HG02642 (cell line): ENCODE results near the gene PYROXD2.

Source experiments
- ATAC-seq: cut with Tn5 transposase; IDR thresholded peaks from one replicate; pipeline ENCODE4 v1.9.1; 2021; ENCODE audit warnings: mild to moderate bottlenecking; ENCODE audit not compliant: unreplicated experiment, poor library complexity

The PYROXD2 gene

GRCh38 chr10:98340261-98340939 lies 74.6 kb downstream of the PYROXD2 start:
- peak; percentile 33 for ATAC-seq

- peak; percentile 82 for ATAC-seq
Measured at GRCh38 chr10:98339799-98340198, 75.2 kb downstream of the PYROXD2 start.

GRCh38 chr10:98338896-98339295 lies 76.1 kb downstream of the PYROXD2 start:
- no peak for ATAC-seq

- no peak for ATAC-seq
Measured at GRCh38 chr10:98338318-98338717, 76.7 kb downstream of the PYROXD2 start.

- no peak for ATAC-seq
Measured at GRCh38 chr10:98337484-98337883, 77.5 kb downstream of the PYROXD2 start.
